Keratinocyte (primary cell): ENCODE data around the gene VPS8. TPM values are rescaled to one million over a fixed set of nuclear protein-coding genes. Genes with fewer than 3 reads are reported as not detected.

ENCODE experiments used
- DNase-seq: peaks from one replicate; pipeline ENCODE4 v3.0.0-alpha.2; 2011; ENCODE audit warnings: low read depth, missing footprints, low spot score
- FAIRE-seq: peaks from 2 replicates; lab custom pipeline; 2011; peaks lifted over from hg19 to GRCh38; lab: Jason Lieb, UNC
- H2AFZ ChIP-seq: 2 replicates; pipeline ENCODE4 v1.6.0; 2012; ENCODE audit warnings: low read length, control low read depth, inconsistent platforms; ENCODE audit not compliant: control insufficient read depth
- H3K27ac ChIP-seq: 2 replicates; pipeline ENCODE4 v1.5.1; 2011; ENCODE audit warnings: low read length; ENCODE audit not compliant: control insufficient read depth, insufficient read depth
- H3K27me3 ChIP-seq: 3 replicates; pipeline ENCODE4 v1.6.0; 2011; ENCODE audit warnings: low read length; ENCODE audit not compliant: control insufficient read depth, insufficient read depth; ENCODE audit errors: extremely low read depth
- H3K36me3 ChIP-seq, 2 experiments: 2 replicates in 1 of 2; 3 replicates in 1 of 2; pipeline ENCODE4 v1.5.1; 2011; ENCODE audit warnings: low read length in 2 of 2, mild to moderate bottlenecking in 1 of 2; ENCODE audit not compliant: control insufficient read depth in 2 of 2, insufficient read depth in 2 of 2; ENCODE audit errors: extremely low read depth in 1 of 2
- H3K4me1 ChIP-seq: 3 replicates; pipeline ENCODE4 v1.5.1; 2011; ENCODE audit warnings: low read length; ENCODE audit not compliant: control insufficient read depth, insufficient read depth; ENCODE audit errors: extremely low read depth
- H3K4me2 ChIP-seq: 3 replicates; pipeline ENCODE4 v1.6.0; 2011; ENCODE audit warnings: low read depth, low read length; ENCODE audit not compliant: control insufficient read depth, insufficient read depth; ENCODE audit errors: extremely low read depth
- H3K4me3 ChIP-seq, 3 experiments: fragments of 200-600 bp in 1 of 3; sonication (generic) in 1 of 3; 2 replicates in 2 of 3; 3 replicates in 1 of 3; pipeline ENCODE4 v1.5.1; 2011 to 2016; ENCODE audit warnings: low read length in 3 of 3, mild to moderate bottlenecking in 3 of 3, control low read depth in 2 of 3, inconsistent platforms in 1 of 3, low read depth in 1 of 3, mixed read lengths in 1 of 3, mixed run types in 1 of 3, moderate library complexity in 1 of 3; ENCODE audit not compliant: control insufficient read depth in 2 of 3, insufficient read depth in 2 of 3; ENCODE audit errors: extremely low read depth in 1 of 3
- H3K79me2 ChIP-seq: 2 replicates; pipeline ENCODE4 v1.6.0; 2012; ENCODE audit warnings: low read length; ENCODE audit not compliant: control insufficient read depth, insufficient read depth
- H3K9ac ChIP-seq: 3 replicates; pipeline ENCODE4 v1.6.0; 2011; ENCODE audit warnings: low read length; ENCODE audit not compliant: control insufficient read depth, insufficient read depth; ENCODE audit errors: extremely low read depth
- H3K9me1 ChIP-seq: 3 replicates; pipeline ENCODE4 v1.6.0; 2011; ENCODE audit warnings: low read length; ENCODE audit not compliant: control insufficient read depth, insufficient read depth; ENCODE audit errors: extremely low read depth
- H3K9me3 ChIP-seq: 2 replicates; pipeline ENCODE4 v1.5.1; 2012; ENCODE audit warnings: low read depth, low read length; ENCODE audit not compliant: control insufficient read depth
- H4K20me1 ChIP-seq: 3 replicates; pipeline ENCODE4 v1.6.0; 2011; ENCODE audit warnings: low read length; ENCODE audit not compliant: control insufficient read depth, insufficient read depth; ENCODE audit errors: extremely low read depth
- CTCF ChIP-seq, 3 experiments: IDR thresholded peaks in 1 of 3; conservative IDR thresholded peaks in 1 of 3; optimal IDR thresholded peaks in 1 of 3; 2 replicates in 2 of 3; 3 replicates in 1 of 3; pipeline versions ENCODE3 to v1.5.1; 2011; ENCODE audit warnings: low read length in 3 of 3, mild to moderate bottlenecking in 3 of 3, moderate library complexity in 2 of 3, control low read depth in 1 of 3, inconsistent platforms in 1 of 3; ENCODE audit not compliant: insufficient read depth in 2 of 3; ENCODE audit errors: extremely low read depth in 1 of 3
- EZH2 ChIP-seq: IDR thresholded peaks from one replicate; pipeline ENCODE4 v1.6.1; 2012; ENCODE audit warnings: inconsistent platforms, mild to moderate bottlenecking, low read length, moderate library complexity
- dilution Hi-C: fragments of 300-500 bp; cut with MboI; formaldehyde crosslinking; loops from one replicate; pipeline ENCODE4 v1.7.0; 2020; ENCODE audit warnings: low sequenced_read_pairs; ENCODE audit not compliant: extremely low pct_ligation_motif_present
- polyA plus RNA-seq, 5 experiments: library from polyadenylated mRNA; depleted of rRNA in 3 of 5; stranded (reverse) in 3 of 5; stranded (forward) in 1 of 5; unstranded in 1 of 5; fragments of >200 nt; gene quantifications; 1 replicate in 1 of 5; 2 replicates in 3 of 5; 3 replicates in 1 of 5; pipeline versions ENCODE4 v1.2.1 to v1.2.3, GENCODE V29; 2011 to 2012; ENCODE audit warnings: missing spikeins in 2 of 5, low read depth in 1 of 5, low replicate concordance in 1 of 5

VPS8 gene
- polyA plus RNA-seq, 1 donor (not counting 4 experiments of a cell fraction or from before 2014, with no cell fraction given) = 28.4 TPM

- Histone ChIP-seq H3K4me1 (no peaks in the 10 kb centered on the region), H2AFZ (no peak overlapping the region), H3K27me3 (no peaks in the 10 kb centered on the region), H3K9ac (no peak overlapping the region), H3K79me2 (no peaks in the 10 kb centered on the region), H3K27ac (no peak overlapping the region), H4K20me1 (no peaks in the 10 kb centered on the region), H3K9me1 (no peaks in the 10 kb centered on the region), H3K9me3 (no peaks in the 10 kb centered on the region), H3K4me2 (no peak overlapping the region), H3K36me3 (no peaks in the 10 kb centered on the region), H3K4me3 (no peak overlapping the region)
- TF ChIP-seq EZH2 (no peak), CTCF (optimal IDR thresholded peaks at IDR 0.05 in 1 of 3, IDR thresholded peaks at IDR 0.05 in 1 of 3, conservative IDR thresholded peaks at IDR 0.05 in 1 of 3; ENCODE audit: extremely low read depth in 1 of 3, insufficient read depth in 2 of 3, low read length in 3 of 3) (no peak)
- FAIRE-seq (no peak), DNase-seq (no peak)
- dilution Hi-C loops = no loop called here
These were observed 140.7 kb downstream of the VPS8 start for GRCh38 chr3:184952671-184953070.

- no peaks in the 10 kb centered on the region for H3K9me3 ChIP-seq
- H3K36me3 ChIP-seq = peaks cover 0 to 1% of the 10 kb centered on the region in 2 experiments
- H3K27me3 ChIP-seq = no peaks in the 10 kb centered on the region
- H3K79me2 ChIP-seq = no peaks in the 10 kb centered on the region
- H3K4me2 ChIP-seq = no peak overlapping the region
- H2AFZ ChIP-seq = no peak overlapping the region
- dilution Hi-C loops = no loop called here
- FAIRE-seq (no peak), DNase-seq (no peak)
- no peaks in the 10 kb centered on the region for H4K20me1 ChIP-seq
- no peak overlapping the region for H3K9ac ChIP-seq
- H3K9me1 ChIP-seq = no peaks in the 10 kb centered on the region
- no peak overlapping the region for H3K4me3 ChIP-seq
- no peak for TF ChIP-seq EZH2
- TF ChIP-seq CTCF (optimal IDR thresholded peaks at IDR 0.05 in 1 of 3, IDR thresholded peaks at IDR 0.05 in 1 of 3, conservative IDR thresholded peaks at IDR 0.05 in 1 of 3; ENCODE audit: extremely low read depth in 1 of 3, insufficient read depth in 2 of 3, low read length in 3 of 3) = no peak
- no peak overlapping the region for H3K27ac ChIP-seq
- no peaks in the 10 kb centered on the region for H3K4me1 ChIP-seq
These were observed 141.4 kb downstream of the VPS8 start for GRCh38 chr3:184953401-184953800.
